Suppressor macrophage treated with lipopolysaccharide for 1 hour (primary cell): ENCODE results near the gene TIMM9.
"Not testable (repeated sequence)": the region's sequence is repeated elsewhere in the genome, so short reads cannot be mapped to it uniquely, and the experiment has no call there.

Source experiments
- DNase-seq, 3 donors: peaks; one replicate each; pipeline ENCODE4 v3.0.0-alpha.2; 2020 to 2022

The TIMM9 gene

GRCh38 chr14:58397156-58397555 lies 30.2 kb downstream of the TIMM9 start:
- DNase-seq = no peak

DNA sequence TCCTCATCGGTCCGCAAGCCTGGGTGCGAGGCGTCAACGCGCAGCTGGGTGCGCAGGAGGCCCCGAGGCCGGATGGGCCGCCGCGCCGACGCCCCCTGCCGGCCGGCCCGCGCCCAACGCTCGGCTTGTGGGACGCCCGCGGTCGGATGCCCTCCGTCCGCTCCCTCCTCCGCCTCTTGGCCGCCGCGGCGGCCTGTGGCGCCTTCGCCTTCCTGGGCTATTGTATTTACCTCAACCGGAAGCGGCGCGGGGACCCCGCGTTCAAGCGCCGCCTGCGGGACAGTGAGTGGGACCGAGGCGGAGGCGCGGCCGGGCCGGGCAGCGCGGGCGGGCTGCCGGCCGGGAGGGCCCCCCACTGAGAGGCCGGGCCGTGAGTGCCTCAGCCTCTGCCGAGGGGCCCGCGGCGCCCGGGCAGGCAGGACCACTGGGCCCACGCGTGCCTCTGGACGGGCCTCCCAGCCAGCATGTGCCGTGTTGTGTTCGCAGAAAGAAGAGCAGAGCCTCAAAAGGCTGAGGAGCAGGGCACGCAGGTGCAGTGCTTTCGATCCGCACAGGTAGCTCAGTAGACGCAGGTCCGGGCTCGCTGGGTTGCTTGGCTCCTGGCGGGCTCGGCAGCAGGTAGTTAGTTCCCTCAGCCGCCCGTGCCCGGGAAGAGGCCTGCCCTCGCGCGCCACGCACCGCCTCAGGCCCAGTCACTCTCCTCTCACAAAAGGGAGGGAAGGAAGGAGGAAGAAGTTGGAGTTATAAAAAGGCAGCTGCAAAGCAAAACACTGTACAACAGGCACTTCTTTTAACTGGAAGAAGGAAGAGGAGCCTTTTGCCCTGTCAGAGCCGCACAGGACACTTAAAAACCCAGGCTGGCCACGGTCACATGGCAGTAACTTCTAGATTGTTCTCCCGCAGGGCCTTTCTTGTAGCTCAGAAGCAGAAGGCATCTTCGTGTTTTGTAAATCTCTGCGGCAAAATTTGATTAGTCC lies 31.2 kb downstream of the TIMM9 start, which contains the start of gene TOMM20L:
Gene TOMM20L, plus strand, starts transcription at position 119 of the 977 bp plus-strand sequence. Its CDS starts 28 bp downstream, at position 147.
- peak; percentile 75 to 92 (median 81) for DNase-seq

DNA sequence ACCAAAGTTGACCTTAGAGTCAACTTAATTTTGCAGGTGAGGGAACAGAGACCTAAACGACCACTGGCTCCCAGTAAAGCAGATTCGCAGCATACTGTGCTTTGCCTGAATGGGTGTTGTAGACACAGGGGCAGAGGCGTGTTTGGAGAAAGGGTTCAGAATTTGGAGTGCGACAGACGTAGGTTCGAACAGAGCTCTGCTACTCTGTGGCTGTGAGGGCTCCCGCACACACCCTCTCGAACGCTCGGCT lies 31.8 kb downstream of the TIMM9 start:
- DNase-seq = no peak

DNA sequence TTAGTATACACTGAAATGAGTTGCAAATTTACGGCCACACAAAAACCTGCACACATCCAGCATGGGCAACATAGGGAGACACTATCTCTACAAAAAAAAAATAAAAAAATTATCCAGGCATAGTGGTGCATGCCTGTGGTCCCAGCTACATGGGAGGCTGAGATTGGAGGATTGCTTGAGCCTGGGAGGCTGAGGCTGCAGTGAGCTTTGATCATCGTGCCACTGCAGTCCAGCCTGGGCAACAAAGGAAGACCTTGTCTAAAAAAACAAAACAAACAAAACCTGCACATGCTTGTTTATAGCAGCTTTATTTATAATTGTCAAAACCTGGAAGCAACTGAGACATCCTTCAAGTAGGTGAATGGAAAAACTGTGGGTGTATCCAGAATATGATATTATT lies 36.5 kb downstream of the TIMM9 start:
- DNase-seq = no peak

- DNase-seq = no peak
These were observed 50.5 kb downstream of the TIMM9 start for GRCh38 chr14:58376791-58377190.

- no peak for DNase-seq
These were observed 58.4 kb downstream of the TIMM9 start for GRCh38 chr14:58368956-58369355.

DNA sequence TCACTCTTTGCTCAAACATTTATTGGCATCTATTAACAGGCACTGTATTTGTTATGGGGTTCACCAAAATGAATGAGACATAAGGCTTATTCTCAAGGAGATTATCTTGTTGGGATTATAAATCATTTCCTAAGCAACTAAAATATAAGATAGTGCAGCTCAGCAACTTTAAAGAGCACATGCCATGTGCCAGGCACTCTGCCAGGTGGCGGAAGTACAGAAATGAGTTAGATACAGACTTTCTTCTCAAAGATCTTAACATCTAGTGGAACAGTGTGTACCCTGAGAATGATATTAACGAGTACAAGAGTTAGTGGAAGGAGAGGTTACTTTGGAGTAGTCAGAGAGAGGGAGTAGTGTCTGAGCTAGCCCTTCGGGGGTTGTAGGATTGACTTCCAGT lies 60.0 kb downstream of the TIMM9 start:
- DNase-seq = no peak

GRCh38 chr14:58364316-58364715 lies 63.0 kb downstream of the TIMM9 start:
- peak; percentile 5 to 34 (median 29) for DNase-seq

- no peak for DNase-seq
These were observed 64.4 kb downstream of the TIMM9 start for GRCh38 chr14:58362798-58363412.

DNA sequence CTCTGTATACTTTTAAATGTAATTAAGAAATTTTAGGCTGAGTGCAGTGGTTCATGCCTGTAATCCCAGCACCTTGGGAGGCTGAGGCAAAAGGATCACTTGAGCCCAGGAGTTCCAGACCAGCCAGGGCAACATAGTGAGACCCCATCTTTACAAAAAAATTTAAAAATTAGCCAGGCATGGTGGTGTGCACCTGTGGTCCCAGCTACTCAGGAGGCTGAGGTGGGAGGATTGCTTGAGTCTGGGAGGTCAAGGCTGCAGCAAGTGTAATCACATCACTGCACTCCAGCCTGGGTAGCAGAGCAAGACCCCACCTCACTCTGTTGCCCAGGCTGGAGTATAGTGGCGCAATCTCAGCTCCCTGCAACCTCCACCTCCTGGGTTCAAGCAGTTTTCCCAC lies 65.1 kb downstream of the TIMM9 start:
- not testable (repeated sequence) for DNase-seq
